Measurements from ENCODE around the gene PDE5A. TPM values are rescaled to one million over a fixed set of nuclear protein-coding genes. Genes with fewer than 3 reads are reported as not detected.

Gene PDE5A
- total and polyA plus RNA-seq, 9 donors: 14.0 to 26.1 (median 16.3) TPM

GRCh38 chr4:119525771-119526712, 102.6 kb downstream of the PDE5A start:
- H3K4me3 ChIP-seq (ENCODE audit: low read length): no peak overlapping the region

GRCh38 chr4:119525005-119525749, 103.4 kb downstream of the PDE5A start:
- Histone ChIP-seq H3K9me3 (replicated peaks; ENCODE audit: control insufficient read depth, low read depth, low read length) (no peaks in the 10 kb centered on the region), H3K27me3 (ENCODE audit: control insufficient read depth, insufficient read depth, low read length) (no peaks in the 10 kb centered on the region), H3K4me3 (ENCODE audit: low read length) (no peak overlapping the region), H3K36me3 (ENCODE audit: control insufficient read depth, insufficient read depth, low read length) (peaks cover 4% of the 10 kb centered on the region), H3K4me1 (ENCODE audit: control insufficient read depth, insufficient read depth, low read length) (peaks cover 3% of the 10 kb centered on the region), H3K27ac (ENCODE audit: low read length) (no peak overlapping the region)
- 78% methylated on average over 4 of the region's 5 CpGs for WGBS (ENCODE audit: insufficient coverage)
- no peak for DNase-seq

More at GRCh38 chr4:119525771-119526712, 102.6 kb downstream of the PDE5A start:
- no peak for DNase-seq
- no CpG with 5 or more reads among the region's 3 CpGs for WGBS (ENCODE audit: insufficient coverage)
- Histone ChIP-seq H3K36me3 (ENCODE audit: control insufficient read depth, insufficient read depth, low read length) (peaks cover 4% of the 10 kb centered on the region), H3K27ac (ENCODE audit: low read length) (no peak overlapping the region), H3K27me3 (ENCODE audit: control insufficient read depth, insufficient read depth, low read length) (no peaks in the 10 kb centered on the region), H3K9me3 (replicated peaks; ENCODE audit: control insufficient read depth, low read depth, low read length) (no peaks in the 10 kb centered on the region), H3K4me1 (ENCODE audit: control insufficient read depth, insufficient read depth, low read length) (peaks cover 3% of the 10 kb centered on the region)

- H3K4me3 ChIP-seq (ENCODE audit: low read length): no peak overlapping the region
- H3K4me1 ChIP-seq (ENCODE audit: control insufficient read depth, insufficient read depth, low read length): peaks cover 3% of the 10 kb centered on the region
- H3K27ac ChIP-seq (ENCODE audit: low read length): no peak overlapping the region
- no peaks in the 10 kb centered on the region for H3K27me3 ChIP-seq (ENCODE audit: control insufficient read depth, insufficient read depth, low read length)
- no peaks in the 10 kb centered on the region for H3K9me3 ChIP-seq (replicated peaks; ENCODE audit: control insufficient read depth, low read depth, low read length)
- peaks cover 4% of the 10 kb centered on the region for H3K36me3 ChIP-seq (ENCODE audit: control insufficient read depth, insufficient read depth, low read length)
- DNase-seq: no peak
These were observed 105.2 kb downstream of the PDE5A start for GRCh38 chr4:119523399-119523798.

GRCh38 chr4:119521268-119521667, 107.3 kb downstream of the PDE5A start:
- H3K4me1 ChIP-seq (ENCODE audit: control insufficient read depth, insufficient read depth, low read length): peaks cover 3% of the 10 kb centered on the region
- H3K27me3 ChIP-seq (ENCODE audit: control insufficient read depth, insufficient read depth, low read length): no peaks in the 10 kb centered on the region
- H3K36me3 ChIP-seq (ENCODE audit: control insufficient read depth, insufficient read depth, low read length): peaks cover 4% of the 10 kb centered on the region
- no peak overlapping the region for H3K4me3 ChIP-seq (ENCODE audit: low read length)
- no peaks in the 10 kb centered on the region for H3K9me3 ChIP-seq (replicated peaks; ENCODE audit: control insufficient read depth, low read depth, low read length)
- 100% methylated on average over 1 of the region's 4 CpGs for WGBS (ENCODE audit: insufficient coverage)
- DNase-seq: no peak
- H3K27ac ChIP-seq (ENCODE audit: low read length): no peak overlapping the region

- H3K27ac ChIP-seq (ENCODE audit: low read length): no peak overlapping the region
- H3K36me3 ChIP-seq (ENCODE audit: control insufficient read depth, insufficient read depth, low read length): peaks cover 10% of the 10 kb centered on the region
These were observed 109.6 kb downstream of the PDE5A start for GRCh38 chr4:119518915-119519410.

GRCh38 chr4:119518230-119518892, 110.2 kb downstream of the PDE5A start:
- H3K4me1 ChIP-seq (ENCODE audit: control insufficient read depth, insufficient read depth, low read length): no peaks in the 10 kb centered on the region
- H3K9me3 ChIP-seq (replicated peaks; ENCODE audit: control insufficient read depth, low read depth, low read length): no peaks in the 10 kb centered on the region
- WGBS (ENCODE audit: insufficient coverage): no CpG with 5 or more reads among the region's 3 CpGs
- DNase-seq: no peak
- H3K27me3 ChIP-seq (ENCODE audit: control insufficient read depth, insufficient read depth, low read length): no peaks in the 10 kb centered on the region
- peaks cover 12% of the 10 kb centered on the region for H3K36me3 ChIP-seq (ENCODE audit: control insufficient read depth, insufficient read depth, low read length)
- H3K27ac ChIP-seq (ENCODE audit: low read length): peak overlapping the region; percentile 36
- H3K4me3 ChIP-seq (ENCODE audit: low read length): no peak overlapping the region

More at GRCh38 chr4:119518915-119519410, 109.6 kb downstream of the PDE5A start:
- Histone ChIP-seq H3K27me3 (ENCODE audit: control insufficient read depth, insufficient read depth, low read length) (no peaks in the 10 kb centered on the region), H3K4me3 (ENCODE audit: low read length) (no peak overlapping the region), H3K4me1 (ENCODE audit: control insufficient read depth, insufficient read depth, low read length) (no peaks in the 10 kb centered on the region), H3K9me3 (replicated peaks; ENCODE audit: control insufficient read depth, low read depth, low read length) (no peaks in the 10 kb centered on the region)
- WGBS (ENCODE audit: insufficient coverage): 94% methylated on average over 3 of the region's 3 CpGs
- DNase-seq: no peak

GRCh38 chr4:119517361-119518229, 111.0 kb downstream of the PDE5A start:
- Histone ChIP-seq H3K9me3 (replicated peaks; ENCODE audit: control insufficient read depth, low read depth, low read length) (no peaks in the 10 kb centered on the region), H3K4me3 (ENCODE audit: low read length) (no peak overlapping the region), H3K27ac (ENCODE audit: low read length) (peak overlapping the region; percentile 37), H3K4me1 (ENCODE audit: control insufficient read depth, insufficient read depth, low read length) (no peaks in the 10 kb centered on the region), H3K27me3 (ENCODE audit: control insufficient read depth, insufficient read depth, low read length) (no peaks in the 10 kb centered on the region), H3K36me3 (ENCODE audit: control insufficient read depth, insufficient read depth, low read length) (peaks cover 19% of the 10 kb centered on the region)
- no CpG with 5 or more reads among the region's 2 CpGs for WGBS (ENCODE audit: insufficient coverage)
- peak; percentile 55 for DNase-seq

GRCh38 chr4:119512398-119512797, 116.2 kb downstream of the PDE5A start:
- H3K4me1 ChIP-seq (ENCODE audit: control insufficient read depth, insufficient read depth, low read length): no peaks in the 10 kb centered on the region
- H3K27me3 ChIP-seq (ENCODE audit: control insufficient read depth, insufficient read depth, low read length): no peaks in the 10 kb centered on the region
- no peak for DNase-seq
- 100% methylated on average over 2 of the region's 2 CpGs for WGBS (ENCODE audit: insufficient coverage)
- no peak overlapping the region for H3K4me3 ChIP-seq (ENCODE audit: low read length)
- peaks cover 21% of the 10 kb centered on the region for H3K36me3 ChIP-seq (ENCODE audit: control insufficient read depth, insufficient read depth, low read length)
- H3K27ac ChIP-seq (ENCODE audit: low read length): no peak overlapping the region
- no peaks in the 10 kb centered on the region for H3K9me3 ChIP-seq (replicated peaks; ENCODE audit: control insufficient read depth, low read depth, low read length)

- no CpG with 5 or more reads among the region's 4 CpGs for WGBS (ENCODE audit: insufficient coverage)
- no peak overlapping the region for H3K4me3 ChIP-seq (ENCODE audit: low read length)
- no peak for DNase-seq
- H3K36me3 ChIP-seq (ENCODE audit: control insufficient read depth, insufficient read depth, low read length): peaks cover 21% of the 10 kb centered on the region
- H3K9me3 ChIP-seq (replicated peaks; ENCODE audit: control insufficient read depth, low read depth, low read length): no peaks in the 10 kb centered on the region
- no peaks in the 10 kb centered on the region for H3K4me1 ChIP-seq (ENCODE audit: control insufficient read depth, insufficient read depth, low read length)
- no peak overlapping the region for H3K27ac ChIP-seq (ENCODE audit: low read length)
- no peaks in the 10 kb centered on the region for H3K27me3 ChIP-seq (ENCODE audit: control insufficient read depth, insufficient read depth, low read length)
These were observed 118.0 kb downstream of the PDE5A start for GRCh38 chr4:119510395-119511149.

All from muscle of leg (tissue), 11 donors.